Measurements from ENCODE around the gene CALCB. TPM values are rescaled to one million over a fixed set of nuclear protein-coding genes. Genes with fewer than 3 reads are reported as not detected.
"Not testable (repeated sequence)": the region's sequence is repeated elsewhere in the genome, so short reads cannot be mapped to it uniquely, and the experiment has no call there.

Gene CALCB
- total and polyA plus RNA-seq, 2 of the 4 experiments (the other 2 are of a cell fraction): not detected

DNA sequence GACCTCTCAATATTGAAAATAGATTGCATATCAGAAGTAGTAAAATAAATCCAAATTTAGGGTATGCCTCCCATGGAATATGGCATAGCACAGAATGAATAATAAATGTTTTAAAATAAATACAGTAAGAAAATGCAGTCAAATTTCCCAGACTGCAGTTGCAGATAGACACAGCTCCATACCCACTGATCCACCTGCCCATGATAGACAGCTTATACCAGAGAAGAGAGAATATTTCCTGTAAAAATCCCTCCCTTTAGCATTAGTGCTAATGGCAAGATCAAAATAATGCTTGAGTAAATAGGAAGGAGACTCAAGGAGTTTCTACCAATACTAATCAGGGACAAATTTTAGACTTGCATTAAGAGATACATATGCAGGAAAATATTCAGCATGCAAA lies 45.0 kb upstream of the CALCB start:
- CTCF ChIA-PET: no interaction called here
- Histone ChIP-seq H3K4ac (ENCODE audit: low read depth, low read length) (no peak overlapping the region), H3K27me3 (ENCODE audit: control insufficient read depth, insufficient read depth, low read length) (no peaks in the 10 kb centered on the region), H2AFZ (replicated peaks; ENCODE audit: low read length, poor library complexity) (no peak overlapping the region), H4K8ac (ENCODE audit: low read depth in 2 of 2, low read length in 2 of 2) (no peak overlapping the region), H3K79me1 (ENCODE audit: low read depth in 1 of 2, low read length in 2 of 2) (no peaks in the 10 kb centered on the region), H4K5ac (ENCODE audit: low read depth, low read length) (no peak overlapping the region), H3K9ac (ENCODE audit: low read depth, low read length) (no peak overlapping the region), H3K56ac (ENCODE audit: extremely low read depth, insufficient read depth, low read length) (no peak overlapping the region), H3K4me1 (ENCODE audit: control insufficient read depth, insufficient read depth, low read length) (no peaks in the 10 kb centered on the region), H2BK15ac (ENCODE audit: low read depth, low read length) (no peak overlapping the region), H3K18ac (ENCODE audit: low read depth, low read length) (no peak overlapping the region), H3K23ac (ENCODE audit: low read depth, low read length) (no peak overlapping the region), H4K91ac (ENCODE audit: insufficient read depth, low read depth, low read length) (no peak overlapping the region), H3K36me3 (ENCODE audit: control insufficient read depth, insufficient read depth, low read length) (no peaks in the 10 kb centered on the region), H3K27ac (ENCODE audit: insufficient read depth, low read length) (no peak overlapping the region), H3K9me1 (ENCODE audit: insufficient read depth, low read length) (no peaks in the 10 kb centered on the region), H3K9me3 (ENCODE audit: control insufficient read depth, insufficient read depth, low read length) (no peaks in the 10 kb centered on the region), H2AK5ac (ENCODE audit: low read depth, low read length) (no peak overlapping the region), H2BK5ac (ENCODE audit: low read depth, low read length, poor library complexity, severe bottlenecking) (no peak overlapping the region), H3K4me3 (ENCODE audit: insufficient read depth, low read depth, low read length) (no peak overlapping the region), H3K4me2 (ENCODE audit: low read depth, low read length) (no peak overlapping the region), H4K20me1 (ENCODE audit: insufficient read depth, low read length) (no peaks in the 10 kb centered on the region), H3K14ac (replicated peaks; ENCODE audit: low read depth, low read length) (no peak overlapping the region), H2BK20ac (ENCODE audit: low read depth, low read length) (no peak overlapping the region), H2AK9ac (replicated peaks; ENCODE audit: low read depth, low read length, poor library complexity) (no peak overlapping the region), H2BK120ac (ENCODE audit: low read depth, low read length) (no peak overlapping the region)
- no TSS peak for BruUV-seq (replicated peaks)
- TF ChIP-seq MAFK (IDR thresholded peaks at IDR 0.05; ENCODE audit: low read depth, low read length): no peak
- TF ChIP-seq FOS (IDR thresholded peaks at IDR 0.05; ENCODE audit: low read depth, low read length): no peak
- TF ChIP-seq BHLHE40 (IDR thresholded peaks at IDR 0.05; ENCODE audit: low read depth, low read length): no peak
- no peak for TF ChIP-seq RAD21 (IDR thresholded peaks at IDR 0.05; ENCODE audit: low read length)
- no peak for TF ChIP-seq RCOR1 (IDR thresholded peaks at IDR 0.05; ENCODE audit: insufficient replicate concordance, low read length)
- TF ChIP-seq SMC3 (IDR thresholded peaks at IDR 0.05; ENCODE audit: low read depth, low read length): no peak
- no peak for TF ChIP-seq MXI1 (IDR thresholded peaks at IDR 0.05; ENCODE audit: borderline replicate concordance, low read depth, low read length)
- no peak for TF ChIP-seq MAZ (IDR thresholded peaks at IDR 0.05; ENCODE audit: borderline replicate concordance, low read depth, low read length)
- intact Hi-C loops (cut with micrococcal nuclease) (no loop called here), dilution Hi-C loops (cut with HindIII; ENCODE audit: low sequenced_read_pairs, unreplicated experiment) (no loop called here), in situ Hi-C loops (cut with MboI; ENCODE audit: low sequenced_read_pairs) (no loop called here)
- POLR2A ChIA-PET (ENCODE audit: unreplicated experiment): no interaction called here
- ATAC-seq (ENCODE audit: low read depth): no peak
- DNase-seq: no peak

DNA sequence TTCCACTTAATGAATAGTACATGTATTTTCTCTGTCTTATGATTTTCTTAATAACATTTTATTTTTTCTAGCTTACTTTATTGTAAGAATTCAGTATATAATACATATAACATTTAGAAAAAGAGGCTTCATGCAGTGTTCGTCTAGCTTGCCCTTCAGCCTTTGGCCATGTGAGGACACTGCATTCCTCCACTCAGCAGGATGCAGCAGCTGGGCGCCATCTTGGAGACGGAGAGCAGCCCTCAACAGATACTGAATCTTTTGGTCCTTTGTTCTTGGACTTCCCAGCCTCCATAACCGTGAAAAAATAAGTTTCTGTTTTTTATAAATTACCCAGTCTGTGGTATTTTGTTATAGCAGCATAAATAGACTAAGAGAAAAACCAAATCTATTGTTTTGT lies 41.4 kb upstream of the CALCB start:
- H3K4me2 ChIP-seq (ENCODE audit: low read depth, low read length); H3K9me1 ChIP-seq (ENCODE audit: insufficient read depth, low read length); POLR2A ChIA-PET (ENCODE audit: unreplicated experiment); H3K4me3 ChIP-seq (ENCODE audit: insufficient read depth, low read depth, low read length); H3K9me3 ChIP-seq (ENCODE audit: control insufficient read depth, insufficient read depth, low read length); H4K8ac ChIP-seq (ENCODE audit: low read depth in 2 of 2, low read length in 2 of 2); H3K79me1 ChIP-seq (ENCODE audit: low read depth in 1 of 2, low read length in 2 of 2); dilution Hi-C loops (cut with HindIII; ENCODE audit: low sequenced_read_pairs, unreplicated experiment); H2BK20ac ChIP-seq (ENCODE audit: low read depth, low read length); H3K36me3 ChIP-seq (ENCODE audit: control insufficient read depth, insufficient read depth, low read length); H2AK5ac ChIP-seq (ENCODE audit: low read depth, low read length); H3K23ac ChIP-seq (ENCODE audit: low read depth, low read length); H3K56ac ChIP-seq (ENCODE audit: extremely low read depth, insufficient read depth, low read length); H2BK120ac ChIP-seq (ENCODE audit: low read depth, low read length); intact Hi-C loops (cut with micrococcal nuclease); ATAC-seq (ENCODE audit: low read depth); H3K18ac ChIP-seq (ENCODE audit: low read depth, low read length); H4K5ac ChIP-seq (ENCODE audit: low read depth, low read length); H3K9ac ChIP-seq (ENCODE audit: low read depth, low read length); H2AFZ ChIP-seq (replicated peaks; ENCODE audit: low read length, poor library complexity); CTCF ChIA-PET; BruUV-seq (replicated peaks); H2BK15ac ChIP-seq (ENCODE audit: low read depth, low read length); H2BK5ac ChIP-seq (ENCODE audit: low read depth, low read length, poor library complexity, severe bottlenecking); H3K27me3 ChIP-seq (ENCODE audit: control insufficient read depth, insufficient read depth, low read length); in situ Hi-C loops (cut with MboI; ENCODE audit: low sequenced_read_pairs); H3K27ac ChIP-seq (ENCODE audit: insufficient read depth, low read length); H2AK9ac ChIP-seq (replicated peaks; ENCODE audit: low read depth, low read length, poor library complexity); H4K20me1 ChIP-seq (ENCODE audit: insufficient read depth, low read length); H3K4ac ChIP-seq (ENCODE audit: low read depth, low read length); H4K91ac ChIP-seq (ENCODE audit: insufficient read depth, low read depth, low read length); DNase-seq; H3K4me1 ChIP-seq (ENCODE audit: control insufficient read depth, insufficient read depth, low read length); H3K14ac ChIP-seq (replicated peaks; ENCODE audit: low read depth, low read length): not testable (repeated sequence)
- WGBS, 2 experiments (ENCODE audit: extremely low coverage in 2 of 2, insufficient read length in 1 of 2): no CpG with 5 or more reads among the region's 4 CpGs
